Tibial nerve (tissue), 4 donors: ENCODE results near the gene SLC6A13.

Source experiments
- CTCF ChIP-seq, 5 experiments: fragments of 200-600 bp in 3 of 5; fragments of 450-650 bp in 2 of 5; sonication (generic) in 3 of 5; IDR thresholded peaks; one replicate each; pipeline ENCODE4 v1.5.1; 2016 to 2019; ENCODE audit warnings: antibody characterized with exemption in 5 of 5, mild to moderate bottlenecking in 3 of 5, moderate library complexity in 2 of 5
- EP300 ChIP-seq, 2 donors: sonication (generic); formaldehyde crosslinking; IDR thresholded peaks; one replicate each; pipeline ENCODE4 v1.6.1; 2017; ENCODE audit warnings: antibody characterized with exemption in 2 of 2, mild to moderate bottlenecking in 1 of 2
- POLR2A ChIP-seq, 2 donors: fragments of 450-650 bp; IDR thresholded peaks; one replicate each; pipeline ENCODE4 v1.6.1; 2017; ENCODE audit warnings: antibody characterized with exemption in 2 of 2, mild to moderate bottlenecking in 2 of 2, moderate library complexity in 2 of 2

- TF ChIP-seq CTCF (IDR thresholded peaks at IDR 0.05) (no peak), POLR2A (IDR thresholded peaks at IDR 0.05) (no peak), EP300 (IDR thresholded peaks at IDR 0.05) (no peak)
Measured at GRCh38 chr12:176321-177181, 86.1 kb downstream of the SLC6A13 start.
